Mammary epithelial cell (primary cell): Measurements from ENCODE around the gene BSX.

Experiments used
- EZH2 ChIP-seq: IDR thresholded peaks from 2 replicates; pipeline ENCODE4 v1.6.1; 2012; ENCODE audit warnings: low read length, inconsistent platforms, borderline replicate concordance
- TF ChIP-seq, protein P1 (sequence below), 2 donors: IDR thresholded peaks in 1 of 2; conservative IDR thresholded peaks in 1 of 2; 2 replicates each; pipeline ENCODE4 v1.5.1; 2011 to 2012; ENCODE audit warnings: inconsistent platforms in 2 of 2, low read length in 2 of 2, mild to moderate bottlenecking in 2 of 2, control low read depth in 1 of 2, low read depth in 1 of 2; ENCODE audit not compliant: insufficient read depth in 1 of 2; ENCODE audit errors: extremely low read depth in 1 of 2

DNA sequence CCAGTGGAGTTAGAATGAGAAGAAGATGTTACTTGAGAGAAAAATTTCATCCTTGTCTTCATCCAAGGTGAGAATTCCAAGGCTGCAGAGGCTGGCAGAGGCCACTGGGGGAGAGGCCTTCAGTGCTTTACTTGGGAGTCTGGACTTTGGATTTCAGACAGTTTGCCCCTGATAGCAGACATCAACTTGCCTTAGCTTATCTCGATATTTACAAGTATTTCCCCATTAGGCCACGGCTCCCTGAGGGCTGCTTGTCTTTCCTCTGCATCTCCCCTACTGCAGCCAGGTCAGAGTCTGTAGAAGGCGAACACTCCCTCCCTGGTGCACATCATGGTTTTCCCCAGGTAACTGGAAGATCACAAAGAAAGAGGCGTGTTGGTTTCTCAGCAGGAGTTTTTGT, 29.9 kb upstream of the BSX start:
- TF ChIP-seq EZH2 = no peak
- TF ChIP-seq, protein P1, sequence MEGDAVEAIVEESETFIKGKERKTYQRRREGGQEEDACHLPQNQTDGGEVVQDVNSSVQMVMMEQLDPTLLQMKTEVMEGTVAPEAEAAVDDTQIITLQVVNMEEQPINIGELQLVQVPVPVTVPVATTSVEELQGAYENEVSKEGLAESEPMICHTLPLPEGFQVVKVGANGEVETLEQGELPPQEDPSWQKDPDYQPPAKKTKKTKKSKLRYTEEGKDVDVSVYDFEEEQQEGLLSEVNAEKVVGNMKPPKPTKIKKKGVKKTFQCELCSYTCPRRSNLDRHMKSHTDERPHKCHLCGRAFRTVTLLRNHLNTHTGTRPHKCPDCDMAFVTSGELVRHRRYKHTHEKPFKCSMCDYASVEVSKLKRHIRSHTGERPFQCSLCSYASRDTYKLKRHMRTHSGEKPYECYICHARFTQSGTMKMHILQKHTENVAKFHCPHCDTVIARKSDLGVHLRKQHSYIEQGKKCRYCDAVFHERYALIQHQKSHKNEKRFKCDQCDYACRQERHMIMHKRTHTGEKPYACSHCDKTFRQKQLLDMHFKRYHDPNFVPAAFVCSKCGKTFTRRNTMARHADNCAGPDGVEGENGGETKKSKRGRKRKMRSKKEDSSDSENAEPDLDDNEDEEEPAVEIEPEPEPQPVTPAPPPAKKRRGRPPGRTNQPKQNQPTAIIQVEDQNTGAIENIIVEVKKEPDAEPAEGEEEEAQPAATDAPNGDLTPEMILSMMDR (conservative IDR thresholded peaks at IDR 0.05 in 1 of 2, IDR thresholded peaks at IDR 0.05 in 1 of 2; ENCODE audit: extremely low read depth in 1 of 2, insufficient read depth in 1 of 2, low read depth in 1 of 2, low read length in 2 of 2) = no peak
